WTC11 (cell line): ENCODE results near the gene LRP3. TPM values are rescaled to one million over a fixed set of nuclear protein-coding genes. Genes with fewer than 3 reads are reported as not detected.
"Not testable (repeated sequence)": the region's sequence is repeated elsewhere in the genome, so short reads cannot be mapped to it uniquely, and the experiment has no call there.

ENCODE experiments used
- ATAC-seq: fragments of 200-7000 bp; cut with Tn5 transposase; 2 replicates; pipeline ENCODE4 v1.10.0; 2021; ENCODE audit warnings: mild to moderate bottlenecking, moderate library complexity
- CTCF ChIA-PET: fragments of 300-600 bp; sonication (Branson Sonifier 250); formaldehyde crosslinking; loops from one replicate; lab custom pipeline; 2021; ENCODE audit warnings: antibody characterized with exemption; lab: Charles Lee
- POLR2A ChIA-PET: fragments of 350-600 bp; sonication (Branson Sonifier 250); formaldehyde crosslinking; loops from one replicate; lab custom pipeline; 2021; ENCODE audit warnings: antibody characterized with exemption; lab: Charles Lee
- DNase-seq: peaks from one replicate; pipeline ENCODE4 v3.0.0; 2021; ENCODE audit warnings: low spot score
- H3K27ac Mint-ChIP-seq: 2 replicates; pipeline ENCODE4 v1.8.0; 2021; ENCODE audit warnings: mixed read lengths
- H3K27me3 Mint-ChIP-seq: 2 replicates; pipeline ENCODE4 v1.8.0; 2021; ENCODE audit warnings: low read depth, mild to moderate bottlenecking, moderate library complexity, mixed read lengths
- H3K36me3 Mint-ChIP-seq: 2 replicates; pipeline ENCODE4 v1.8.0; 2021; ENCODE audit warnings: mixed read lengths
- H3K4me1 Mint-ChIP-seq: 2 replicates; pipeline ENCODE4 v1.8.0; 2022; ENCODE audit warnings: mixed read lengths
- H3K4me3 Mint-ChIP-seq: 2 replicates; pipeline ENCODE4 v1.8.0; 2021; ENCODE audit warnings: mild to moderate bottlenecking, moderate library complexity, mixed read lengths
- H3K9me3 Mint-ChIP-seq: 2 replicates; pipeline ENCODE4 v1.8.0; 2021; ENCODE audit warnings: mixed read lengths
- ATF3 ChIP-seq: sonication (generic); formaldehyde crosslinking; conservative IDR thresholded peaks from 2 replicates; pipeline ENCODE4 v1.8.1; 2022; ENCODE audit warnings: mild to moderate bottlenecking, missing genetic modification reagents
- CDX4 ChIP-seq: fragments of 250-450 bp; sonication (Bioruptor Pico); IDR thresholded peaks from 2 replicates; pipeline ENCODE4 v1.9.0; 2021; ENCODE audit warnings: moderate library complexity, mild to moderate bottlenecking, inconsistent platforms, borderline replicate concordance
- CREB1 ChIP-seq: sonication (generic); formaldehyde crosslinking; IDR thresholded peaks from 2 replicates; pipeline ENCODE4 v1.8.0; 2023; ENCODE audit warnings: mild to moderate bottlenecking, missing genetic modification reagents
- FOXK1 ChIP-seq: sonication (generic); formaldehyde crosslinking; IDR thresholded peaks from 2 replicates; pipeline ENCODE4 v1.8.0; 2022; ENCODE audit warnings: mild to moderate bottlenecking, moderate library complexity, missing genetic modification reagents
- GTF2I ChIP-seq: fragments of 250-450 bp; sonication (Bioruptor Pico); conservative IDR thresholded peaks from 2 replicates; pipeline ENCODE4 v1.4.0; 2021; ENCODE audit warnings: mild to moderate bottlenecking
- IRF1 ChIP-seq: sonication (generic); formaldehyde crosslinking; IDR thresholded peaks from 2 replicates; pipeline ENCODE4 v1.8.0; 2023; ENCODE audit warnings: missing genetic modification reagents
- IRF2 ChIP-seq: sonication (generic); formaldehyde crosslinking; IDR thresholded peaks from 2 replicates; pipeline ENCODE4 v1.8.0; 2022; ENCODE audit warnings: low read depth, missing genetic modification reagents, borderline replicate concordance
- KAT7 ChIP-seq: sonication (generic); formaldehyde crosslinking; IDR thresholded peaks from 2 replicates; pipeline ENCODE4 v1.8.1; 2023; ENCODE audit warnings: missing genetic modification reagents, mild to moderate bottlenecking, borderline replicate concordance
- NFATC4 ChIP-seq: fragments of 250-450 bp; sonication (Bioruptor Pico); IDR thresholded peaks from 2 replicates; pipeline ENCODE4 v1.9.0; 2021; ENCODE audit warnings: mild to moderate bottlenecking
- NFE2L1 ChIP-seq: sonication (generic); formaldehyde crosslinking; IDR thresholded peaks from 2 replicates; pipeline ENCODE4 v1.8.1; 2023; ENCODE audit warnings: missing genetic modification reagents
- NFYB ChIP-seq: sonication (generic); formaldehyde crosslinking; conservative IDR thresholded peaks from 2 replicates; pipeline ENCODE4 v1.8.0; 2022; ENCODE audit warnings: low read depth, missing genetic modification reagents
- NR1H2 ChIP-seq: sonication (generic); formaldehyde crosslinking; IDR thresholded peaks from 2 replicates; pipeline ENCODE4 v1.9.0; 2021; ENCODE audit warnings: mild to moderate bottlenecking, moderate library complexity, missing genetic modification reagents
- SMAD4 ChIP-seq: sonication (generic); formaldehyde crosslinking; IDR thresholded peaks from 2 replicates; pipeline ENCODE4 v1.8.0; 2022; ENCODE audit warnings: mild to moderate bottlenecking, missing genetic modification reagents
- SOX15 ChIP-seq: fragments of 250-450 bp; sonication (Bioruptor Pico); IDR thresholded peaks from 2 replicates; pipeline ENCODE4 v1.9.0; 2021; ENCODE audit warnings: mild to moderate bottlenecking
- USF1 ChIP-seq: sonication (generic); formaldehyde crosslinking; IDR thresholded peaks from 2 replicates; pipeline ENCODE4 v1.8.0; 2022; ENCODE audit warnings: mild to moderate bottlenecking, missing genetic modification reagents
- USF2 ChIP-seq: sonication (generic); formaldehyde crosslinking; IDR thresholded peaks from 2 replicates; pipeline ENCODE4 v1.8.1; 2023; ENCODE audit warnings: mild to moderate bottlenecking, missing genetic modification reagents, moderate library complexity
- ZNF263 ChIP-seq: sonication (generic); formaldehyde crosslinking; IDR thresholded peaks from 2 replicates; pipeline ENCODE4 v1.8.1; 2022; ENCODE audit warnings: low read depth, mild to moderate bottlenecking, moderate library complexity, missing genetic modification reagents
- ZNF416 ChIP-seq: fragments of 250-450 bp; sonication (Bioruptor Pico); IDR thresholded peaks from 2 replicates; pipeline ENCODE4 v1.9.0; 2021; ENCODE audit warnings: mild to moderate bottlenecking, inconsistent platforms
- ZNF425 ChIP-seq: fragments of 250-450 bp; sonication (Bioruptor Pico); conservative IDR thresholded peaks from 2 replicates; pipeline ENCODE4 v1.9.0; 2021; ENCODE audit warnings: mild to moderate bottlenecking
- ZNF532 ChIP-seq: fragments of 250-450 bp; sonication (Bioruptor Pico); IDR thresholded peaks from 2 replicates; pipeline ENCODE4 v1.9.0; 2021; ENCODE audit warnings: mild to moderate bottlenecking, borderline replicate concordance
- total RNA-seq: library from RNA; stranded (reverse); gene quantifications from 3 replicates; pipeline ENCODE4 v1.2.3, GENCODE V29; 2021

LRP3 gene
- total RNA-seq, 1 experiment from 2014 or later, result 47.0 TPM

GRCh38 chr19:33163481-33163880 lies 30.6 kb upstream of the LRP3 start:
- ChIA-PET POLR2A (no interaction called here), CTCF (interaction anchor here (0.8 to 1.3 kb wide), 3 partner anchors 14 to 20 kb away, joined by 3 to 8 read pairs (median 3); no protein-coding TSS in a partner anchor)
- ATAC-seq, result no peak
- no peaks in the 10 kb centered on the region for H3K4me1 Mint-ChIP-seq
- peaks cover 35% of the 10 kb centered on the region for H3K9me3 Mint-ChIP-seq
- H3K27ac Mint-ChIP-seq, result no peak overlapping the region
- DNase-seq, result no peak
- peaks cover 13% of the 10 kb centered on the region for H3K36me3 Mint-ChIP-seq
- TF ChIP-seq CREB1 (CRISPR knock-in tag) (no peak), SMAD4 (CRISPR knock-in tag) (no peak), IRF1 (CRISPR knock-in tag) (no peak), NR1H2 (no peak), SOX15 (CRISPR knock-in tag) (no peak), GTF2I (CRISPR knock-in tag) (no peak), ZNF532 (CRISPR knock-in tag) (no peak), NFE2L1 (no peak)
- H3K27me3 Mint-ChIP-seq, result peaks cover 6% of the 10 kb centered on the region; the same call in 1 of the 2 replicates
- no peak overlapping the region for H3K4me3 Mint-ChIP-seq

GRCh38 chr19:33166037-33166436 lies 28.1 kb upstream of the LRP3 start:
- CTCF ChIA-PET, result interaction anchor here (0.7 to 2.4 kb wide), 3 partner anchors 11 to 308 kb away, joined by 4 to 15 read pairs (median 10); no protein-coding TSS in a partner anchor
- H3K4me3 Mint-ChIP-seq, ATAC-seq, H3K27me3 Mint-ChIP-seq, H3K27ac Mint-ChIP-seq, POLR2A ChIA-PET, DNase-seq, H3K4me1 Mint-ChIP-seq: not testable (repeated sequence)
- peaks cover 18% of the 10 kb centered on the region for H3K36me3 Mint-ChIP-seq
- peaks cover 35% of the 10 kb centered on the region for H3K9me3 Mint-ChIP-seq

GRCh38 chr19:33167438-33167837 lies 26.7 kb upstream of the LRP3 start:
- Mint-ChIP-seq H3K27me3 (peaks cover 6% of the 10 kb centered on the region; the same call in 1 of the 2 replicates), H3K27ac (no peak overlapping the region), H3K4me1 (peaks cover 1% of the 10 kb centered on the region; the same call in 1 of the 2 replicates), H3K36me3 (peaks cover 18% of the 10 kb centered on the region), H3K9me3 (peaks cover 35% of the 10 kb centered on the region), H3K4me3 (no peak overlapping the region)
- ATAC-seq, result no peak
- TF ChIP-seq NFE2L1, result no peak
- no peak for TF ChIP-seq NFATC4
- TF ChIP-seq IRF2 (CRISPR knock-in tag), result no peak
- TF ChIP-seq KAT7 (CRISPR knock-in tag), result no peak
- no peak for TF ChIP-seq NFYB (CRISPR knock-in tag)
- TF ChIP-seq CDX4 (CRISPR knock-in tag), result no peak
- TF ChIP-seq USF1 (CRISPR knock-in tag), result no peak
- TF ChIP-seq ZNF416, result no peak
- no peak for TF ChIP-seq FOXK1 (CRISPR knock-in tag)
- TF ChIP-seq ATF3 (CRISPR knock-in tag), result no peak
- TF ChIP-seq ZNF425 (CRISPR knock-in tag), result no peak
- TF ChIP-seq USF2 (CRISPR knock-in tag), result no peak
- TF ChIP-seq ZNF263 (CRISPR knock-in tag), result no peak
- ChIA-PET CTCF (no interaction called here), POLR2A (no interaction called here)
- no peak for DNase-seq
